ENCODE data around the gene PRICKLE1. TPM values are rescaled to one million over a fixed set of nuclear protein-coding genes. Genes with fewer than 3 reads are reported as not detected.

The PRICKLE1 gene
- total and polyA plus RNA-seq, 2 donors (not counting 3 experiments of a cell fraction or from before 2014, with no cell fraction given) = 34.3 to 86.0 TPM

DNA sequence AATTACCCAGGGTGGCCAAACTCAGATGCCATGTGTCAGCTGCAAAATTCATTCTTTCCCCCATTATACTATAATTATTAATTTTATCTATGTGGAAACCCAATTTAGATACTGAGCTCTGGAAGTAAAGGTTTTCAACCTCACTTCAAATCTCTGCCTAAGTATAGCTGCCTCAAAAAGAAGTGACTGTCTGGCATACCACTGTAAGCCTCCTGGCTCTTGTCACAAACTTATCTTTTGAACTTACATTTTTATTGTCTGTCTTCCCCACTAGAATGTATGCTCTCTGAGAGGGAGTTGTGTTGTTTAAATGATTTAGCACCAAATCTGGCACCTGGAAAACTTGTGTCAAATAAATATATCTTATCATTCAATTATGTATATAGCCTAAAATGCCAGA, 16.1 kb upstream of the PRICKLE1 start:
- dilution Hi-C loops (cut with MboI; ENCODE audit: extremely low pct_ligation_motif_present, low sequenced_read_pairs) = no loop called here
- Histone ChIP-seq H4K20me1 (replicated peaks; ENCODE audit: control insufficient read depth, extremely low read depth, insufficient read depth, low read length) (no peaks in the 10 kb centered on the region), H3K79me2 (ENCODE audit: control insufficient read depth, insufficient read depth, low read length) (no peaks in the 10 kb centered on the region), H3K4me3 (replicated peaks in 1 of 3; ENCODE audit: insufficient read depth in 1 of 3, low read depth in 1 of 3, low read length in 3 of 3) (no peak overlapping the region), H2AFZ (ENCODE audit: low read depth, low read length) (no peak overlapping the region), H3K9ac (replicated peaks; ENCODE audit: extremely low read depth, insufficient read depth, low read length) (no peak overlapping the region), H3K9me1 (replicated peaks; ENCODE audit: control insufficient read depth, extremely low read depth, insufficient read depth, low read length) (no peaks in the 10 kb centered on the region), H3K36me3 (ENCODE audit: control insufficient read depth in 2 of 2, extremely low read depth in 1 of 2, insufficient read depth in 2 of 2, low read length in 2 of 2) (no peaks in the 10 kb centered on the region), H3K27ac (ENCODE audit: insufficient read depth, low read depth, low read length) (no peak overlapping the region), H3K4me1 (ENCODE audit: control insufficient read depth, extremely low read depth, insufficient read depth, low read length) (no peaks in the 10 kb centered on the region), H3K4me2 (ENCODE audit: insufficient read depth, low read length) (no peak overlapping the region), H3K27me3 (ENCODE audit: control insufficient read depth in 2 of 2, insufficient read depth in 2 of 2, low read length in 2 of 2) (no peaks in the 10 kb centered on the region), H3K9me3 (replicated peaks; ENCODE audit: control insufficient read depth, insufficient read depth, low read length) (no peaks in the 10 kb centered on the region)
- CTCF ChIA-PET = no interaction called here
- POLR2A ChIA-PET = no interaction called here
- BruUV-seq (replicated peaks) = no TSS peak
- TF ChIP-seq MYC (IDR thresholded peaks at IDR 0.05; ENCODE audit: low read depth, low read length) (no peak), JUN (IDR thresholded peaks at IDR 0.05; ENCODE audit: borderline replicate concordance, insufficient read depth, insufficient read length, low read depth) (no peak), POLR2AphosphoS5 (IDR thresholded peaks at IDR 0.05; ENCODE audit: insufficient read depth, low read depth, low read length) (no peak), POLR2A (IDR thresholded peaks at IDR 0.05; ENCODE audit: low read depth, low read length) (no peak), MAX (IDR thresholded peaks at IDR 0.05; ENCODE audit: insufficient read depth, insufficient read length) (no peak), FOS (IDR thresholded peaks at IDR 0.05; ENCODE audit: borderline replicate concordance, insufficient read depth, low read length) (no peak), EZH2 (IDR thresholded peaks at IDR 0.05; ENCODE audit: borderline replicate concordance, low read depth, low read length, severe bottlenecking) (no peak), GATA2 (IDR thresholded peaks at IDR 0.05; ENCODE audit: insufficient read depth, insufficient read length, low read depth, low read length) (no peak)
- TF ChIP-seq, protein P1, sequence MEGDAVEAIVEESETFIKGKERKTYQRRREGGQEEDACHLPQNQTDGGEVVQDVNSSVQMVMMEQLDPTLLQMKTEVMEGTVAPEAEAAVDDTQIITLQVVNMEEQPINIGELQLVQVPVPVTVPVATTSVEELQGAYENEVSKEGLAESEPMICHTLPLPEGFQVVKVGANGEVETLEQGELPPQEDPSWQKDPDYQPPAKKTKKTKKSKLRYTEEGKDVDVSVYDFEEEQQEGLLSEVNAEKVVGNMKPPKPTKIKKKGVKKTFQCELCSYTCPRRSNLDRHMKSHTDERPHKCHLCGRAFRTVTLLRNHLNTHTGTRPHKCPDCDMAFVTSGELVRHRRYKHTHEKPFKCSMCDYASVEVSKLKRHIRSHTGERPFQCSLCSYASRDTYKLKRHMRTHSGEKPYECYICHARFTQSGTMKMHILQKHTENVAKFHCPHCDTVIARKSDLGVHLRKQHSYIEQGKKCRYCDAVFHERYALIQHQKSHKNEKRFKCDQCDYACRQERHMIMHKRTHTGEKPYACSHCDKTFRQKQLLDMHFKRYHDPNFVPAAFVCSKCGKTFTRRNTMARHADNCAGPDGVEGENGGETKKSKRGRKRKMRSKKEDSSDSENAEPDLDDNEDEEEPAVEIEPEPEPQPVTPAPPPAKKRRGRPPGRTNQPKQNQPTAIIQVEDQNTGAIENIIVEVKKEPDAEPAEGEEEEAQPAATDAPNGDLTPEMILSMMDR (IDR thresholded peaks at IDR 0.05; ENCODE audit: extremely low read depth in 1 of 2, insufficient read depth in 1 of 2, low read depth in 1 of 2, low read length in 2 of 2) = no peak
- DNase-seq (ENCODE audit: low read depth, low spot score) = no peak
- FAIRE-seq = no peak
- intact Hi-C loops (cut with micrococcal nuclease) = no loop called here

All from endothelial cell of umbilical vein (primary cell).